K562 (cell line): ENCODE measurements around the gene HPSE2. TPM values are rescaled to one million over a fixed set of nuclear protein-coding genes. Genes with fewer than 3 reads are reported as not detected.

ENCODE experiments used
- ATAC-seq: fragments of 200-7000 bp; cut with Tn5 transposase; 3 replicates; pipeline ENCODE4 v1.9.1; 2020; ENCODE audit warnings: moderate library complexity
- BruUV-seq: library from RNA; stranded (reverse); fragments of 400-500 nt; replicated peaks from 2 replicates; lab custom pipeline; 2021; lab: Mats Ljungman, UMichigan
- CTCF ChIA-PET: fragments of 300-600 bp; formaldehyde crosslinking; extraction: SDS; loops from one replicate; lab custom pipeline; 2021; ENCODE audit warnings: low intra/inter-chr PET ratio; lab: Yijun Ruan, JAX
- POLR2A ChIA-PET: fragments of 300-600, 350-650 bp; sonication (Branson Sonifier 250); formaldehyde crosslinking; extraction: SDS; loops from one replicate; lab custom pipeline; 2021; ENCODE audit warnings: antibody characterized with exemption, inconsistent platforms; lab: Yijun Ruan, JAX
- DNase-seq, 4 experiments: peaks; one replicate each; pipeline versions ENCODE4 v3.0.0 to v3.0.0-alpha.2; 2011 to 2018; ENCODE audit warnings: low spot score in 3 of 4, mixed read lengths in 3 of 4; ENCODE audit errors: extremely low read depth in 1 of 4
- FAIRE-seq: peaks from 2 replicates; lab custom pipeline; 2011; peaks lifted over from hg19 to GRCh38; lab: Jason Lieb, UNC
- H2AFZ ChIP-seq: 2 replicates; pipeline ENCODE4 v1.6.0; 2011; ENCODE audit warnings: low read depth, low read length, control low read depth, inconsistent platforms
- H3K27ac ChIP-seq: fragments of 200-600 bp; 3 replicates; pipeline ENCODE4 v1.8.0; 2011; ENCODE audit warnings: low read depth, mild to moderate bottlenecking, control low read depth, inconsistent platforms, low read length, moderate library complexity, mixed read lengths; ENCODE audit errors: extremely low read depth
- H3K27me3 ChIP-seq, 2 experiments: fragments of 300-600 bp in 1 of 2; 2 replicates in 1 of 2; 3 replicates in 1 of 2; pipeline versions ENCODE4 v1.6.0 to v1.8.0; 2011; ENCODE audit warnings: inconsistent platforms in 2 of 2, low read length in 2 of 2, mild to moderate bottlenecking in 1 of 2, mixed read lengths in 1 of 2, moderate library complexity in 1 of 2; ENCODE audit not compliant: control insufficient read depth in 2 of 2, insufficient read depth in 2 of 2
- H3K36me3 ChIP-seq: fragments of 300-600 bp; 3 replicates; pipeline ENCODE4 v1.8.0; 2011; ENCODE audit warnings: mild to moderate bottlenecking, low read length, inconsistent platforms; ENCODE audit not compliant: control insufficient read depth, insufficient read depth
- H3K4me1 ChIP-seq, 2 experiments: fragments of 200-600 bp in 1 of 2; replicated peaks in 1 of 2; 2 replicates in 1 of 2; 3 replicates in 1 of 2; pipeline versions ENCODE4 v1.5.1 to v1.8.0; 2011; ENCODE audit warnings: inconsistent platforms in 2 of 2, low read length in 2 of 2, mild to moderate bottlenecking in 1 of 2, mixed read lengths in 1 of 2, moderate library complexity in 1 of 2; ENCODE audit not compliant: control insufficient read depth in 2 of 2, insufficient read depth in 2 of 2
- H3K4me2 ChIP-seq: 2 replicates; pipeline ENCODE4 v1.6.1; 2011; ENCODE audit warnings: low read length, control low read depth, inconsistent platforms, mixed read lengths; ENCODE audit not compliant: insufficient read depth
- H3K4me3 ChIP-seq: fragments of 200-600 bp; sonication (generic), shearing (Covaris generic); 2 replicates; pipeline ENCODE4 v1.5.1; 2016; ENCODE audit warnings: control low read depth, inconsistent platforms
- H3K79me2 ChIP-seq: fragments of 200-600 bp; 3 replicates; pipeline ENCODE4 v1.8.0; 2011; ENCODE audit warnings: low read length, inconsistent platforms; ENCODE audit not compliant: control insufficient read depth, insufficient read depth
- H3K9ac ChIP-seq, 2 experiments: 2 replicates each; pipeline versions ENCODE4 v1.6.0 to v1.6.1; 2011; ENCODE audit warnings: low read depth in 2 of 2, low read length in 2 of 2, control low read depth in 1 of 2, inconsistent platforms in 1 of 2, mild to moderate bottlenecking in 1 of 2, mixed read lengths in 1 of 2; ENCODE audit not compliant: insufficient read depth in 1 of 2
- H3K9me1 ChIP-seq: one replicate; pipeline ENCODE4 v1.6.0; 2011; ENCODE audit warnings: inconsistent platforms, mild to moderate bottlenecking, low read length, moderate library complexity; ENCODE audit not compliant: control insufficient read depth, insufficient read depth
- H3K9me3 ChIP-seq: replicated peaks from 2 replicates; pipeline ENCODE4 v1.5.1; 2011; ENCODE audit warnings: low read depth, low read length, inconsistent platforms; ENCODE audit not compliant: control insufficient read depth, insufficient read depth
- H4K20me1 ChIP-seq: replicated peaks from 2 replicates; pipeline ENCODE4 v1.6.1; 2011; ENCODE audit warnings: low read length, inconsistent platforms, mixed read lengths; ENCODE audit not compliant: control insufficient read depth, insufficient read depth
- ARID1B ChIP-seq: fragments of 450-650 bp; IDR thresholded peaks from 2 replicates; pipeline ENCODE4 v1.6.1; 2016; ENCODE audit warnings: antibody characterized with exemption, mild to moderate bottlenecking, inconsistent platforms
- CEBPG ChIP-seq, 3 experiments: fragments of 200-800 bp in 1 of 3; sonication (Bioruptor generic) in 1 of 3; sonication (generic) in 1 of 3; formaldehyde crosslinking in 1 of 3; IDR thresholded peaks in 2 of 3; conservative IDR thresholded peaks in 1 of 3; 2 replicates each; pipeline versions ENCODE4 v1.6.1 to v1.8.0; 2016 to 2022; ENCODE audit warnings: missing compliant biosample characterization in 2 of 3, missing genetic modification characterization in 2 of 3, mild to moderate bottlenecking in 1 of 3, missing genetic modification reagents in 1 of 3
- DPF2 ChIP-seq: fragments of 450-650 bp; IDR thresholded peaks from 2 replicates; pipeline ENCODE4 v1.6.1; 2016
- EP300 ChIP-seq: IDR thresholded peaks from 2 replicates; pipeline ENCODE4 v1.6.1; 2012; ENCODE audit warnings: low read length, improper control_type of control experiment
- ETV1 ChIP-seq: fragments of 450-650 bp; conservative IDR thresholded peaks from 2 replicates; pipeline ENCODE4 v1.6.1; 2016; ENCODE audit warnings: missing genetic modification characterization, control low read depth, low read depth, missing compliant biosample characterization
- GATA2 ChIP-seq: sonication (generic); formaldehyde crosslinking; IDR thresholded peaks from 2 replicates; pipeline ENCODE4 v1.4.0; 2020; ENCODE audit warnings: mild to moderate bottlenecking, missing genetic modification reagents
- HMG20B ChIP-seq: fragments of 250-450 bp; sonication (Bioruptor Pico); IDR thresholded peaks from 2 replicates; pipeline ENCODE4 v1.5.0; 2021; ENCODE audit warnings: mild to moderate bottlenecking
- JUNB ChIP-seq: fragments of 450-650 bp; formaldehyde crosslinking; conservative IDR thresholded peaks from 2 replicates; pipeline ENCODE4 v1.4.0; 2020; ENCODE audit warnings: mild to moderate bottlenecking
- KDM1A ChIP-seq, 2 experiments: fragments of 450-650 bp; IDR thresholded peaks; 2 replicates each; pipeline ENCODE4 v1.6.1; 2016; ENCODE audit warnings: mild to moderate bottlenecking in 2 of 2
- KLF16 ChIP-seq: IDR thresholded peaks from 2 replicates; pipeline ENCODE4 v1.6.1; 2016; ENCODE audit warnings: antibody characterized with exemption
- MEIS2 ChIP-seq: fragments of 450-650 bp; IDR thresholded peaks from 2 replicates; pipeline ENCODE4 v1.6.1; 2014; ENCODE audit warnings: mild to moderate bottlenecking; ENCODE audit not compliant: partially characterized antibody
- NCOA1 ChIP-seq: fragments of 450-650 bp; IDR thresholded peaks from 2 replicates; pipeline ENCODE4 v1.6.1; 2016; ENCODE audit warnings: low read depth
- NCOR1 ChIP-seq: fragments of 450-650 bp; IDR thresholded peaks from 2 replicates; pipeline ENCODE4 v1.6.1; 2016; ENCODE audit warnings: mild to moderate bottlenecking, moderate library complexity
- NFIC ChIP-seq: fragments of 450-650 bp; IDR thresholded peaks from 2 replicates; pipeline ENCODE4 v1.6.1; 2017; ENCODE audit warnings: mild to moderate bottlenecking, inconsistent platforms
- PHB2 ChIP-seq: fragments of 450-650 bp; IDR thresholded peaks from 2 replicates; pipeline ENCODE4 v1.6.1; 2017; ENCODE audit warnings: low read depth
- PHF8 ChIP-seq: fragments of 200-600 bp; sonication (generic); IDR thresholded peaks from 2 replicates; pipeline ENCODE4 v1.6.1; 2012; ENCODE audit warnings: mixed run types, mild to moderate bottlenecking, inconsistent platforms, low read length, moderate library complexity, borderline replicate concordance
- RCOR1 ChIP-seq, 2 experiments: IDR thresholded peaks; 2 replicates each; pipeline ENCODE4 v1.6.1; 2012; ENCODE audit warnings: low read depth in 2 of 2, low read length in 2 of 2, borderline replicate concordance in 1 of 2, improper control_type of control experiment in 1 of 2
- SMARCA4 ChIP-seq: fragments of 450-650 bp; IDR thresholded peaks from 2 replicates; pipeline ENCODE4 v1.6.1; 2016
- SMARCC2 ChIP-seq: fragments of 450-650 bp; IDR thresholded peaks from 2 replicates; pipeline ENCODE4 v1.6.1; 2017; ENCODE audit warnings: antibody characterized with exemption, moderate library complexity, mild to moderate bottlenecking, low read depth
- SMARCE1 ChIP-seq: fragments of 450-650 bp; IDR thresholded peaks from 2 replicates; pipeline ENCODE4 v1.7.1; 2016; ENCODE audit warnings: mild to moderate bottlenecking
- TAL1 ChIP-seq: fragments of 450-650 bp; IDR thresholded peaks from 2 replicates; pipeline ENCODE4 v1.6.1; 2016; ENCODE audit warnings: mild to moderate bottlenecking
- ZKSCAN8 ChIP-seq: fragments of 200-800 bp; sonication (Bioruptor generic); IDR thresholded peaks from 2 replicates; pipeline ENCODE4 v1.6.1; 2016; ENCODE audit warnings: missing genetic modification characterization, missing compliant biosample characterization
- ZNF766 ChIP-seq: fragments of 200-800 bp; sonication (Bioruptor generic); conservative IDR thresholded peaks from 2 replicates; pipeline ENCODE4 v1.6.1; 2016; ENCODE audit warnings: missing genetic modification characterization, missing compliant biosample characterization
- WGBS: fragments of 100-300 bp; shearing (Covaris generic); methylation state at CpG from one replicate; pipeline ENCODE4 v1.1.6; 2016; ENCODE audit warnings: low coverage, mixed read lengths; ENCODE audit not compliant: insufficient coverage; ENCODE audit errors: missing lambda C conversion rate; 5-methylcytosine and 5-hydroxymethylcytosine counted together
- in situ Hi-C: fragments of 300-500 bp; cut with MboI; formaldehyde crosslinking; loops from 4 replicates; pipeline ENCODE4 v1.15.0; 2018; ENCODE audit warnings: inconsistent platforms, mixed read lengths
- intact Hi-C: fragments of 100-400 bp; cut with micrococcal nuclease; formaldehyde crosslinking; loops from 2 replicates; pipeline ENCODE4 v1.14.2; 2022
- polyA plus RNA-seq, 8 experiments: library from polyadenylated mRNA; depleted of rRNA in 4 of 8; stranded (reverse) in 5 of 8; unstranded in 3 of 8; fragments of >200 nt; fragmentation: Nextera tagmentation in 2 of 8; fragmentation: Illumina TruSeq in 1 of 8; extraction: Ambion mirVana in 2 of 8; extraction: Trizol in 1 of 8; gene quantifications; 2 replicates each; pipeline versions ENCODE4 v1.2.1 to v1.2.3, GENCODE V29; 2011 to 2014; ENCODE audit warnings: inconsistent platforms in 1 of 8, missing spikeins in 1 of 8
- total RNA-seq, 7 experiments: library from RNA; depleted of rRNA in 6 of 7; stranded (reverse); fragments of >200 nt in 6 of 7; fragmentation: Illumina TruSeq in 2 of 7; extraction: Trizol in 2 of 7; gene quantifications; 2 replicates each; pipeline versions ENCODE4 v1.2.1 to v1.2.3, GENCODE V29; 2011 to 2021; ENCODE audit warnings: low replicate concordance in 1 of 7
- TF ChIP-seq, protein P1 (sequence below): fragments of 200-800 bp; sonication (Bioruptor generic); IDR thresholded peaks from 2 replicates; pipeline ENCODE4 v1.6.1; 2017; ENCODE audit warnings: missing genetic modification characterization, missing compliant biosample characterization

HPSE2 gene
- total and polyA plus RNA-seq, 9 of the 15 experiments (the other 6 are each of a cell fraction or from before 2014, with no cell fraction given) = 0.03 to 0.10 (median 0.04) TPM; not detected in 2

DNA sequence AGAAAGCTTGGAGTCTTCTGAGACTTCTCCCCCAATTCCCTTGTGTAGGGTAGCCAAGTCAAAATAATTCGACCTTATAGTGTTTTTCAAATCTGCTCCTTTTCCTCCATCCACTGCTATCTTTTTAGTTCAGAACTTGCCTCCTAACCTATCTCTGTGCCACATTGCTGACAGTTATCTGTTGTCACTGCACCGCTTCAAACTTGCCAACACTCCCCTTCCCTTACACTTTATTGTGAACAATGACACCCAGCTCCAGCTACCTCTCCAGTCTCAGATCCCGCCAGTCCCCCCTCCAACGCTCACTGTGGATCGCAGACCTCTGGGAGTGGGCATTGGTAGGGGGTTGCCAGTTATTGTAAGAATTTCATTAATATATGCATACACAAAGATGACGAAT lies 772.6 kb downstream of the HPSE2 start:
- Histone ChIP-seq H3K4me2 (peak overlapping the region; percentile 54), H3K27ac (peak overlapping the region; percentile 72), H4K20me1 (no peaks in the 10 kb centered on the region), H3K4me3 (no peak overlapping the region), H3K9me1 (no peaks in the 10 kb centered on the region), H3K9me3 (no peaks in the 10 kb centered on the region), H2AFZ (peak overlapping the region; percentile 47; the same call in 1 of the 2 replicates), H3K36me3 (no peaks in the 10 kb centered on the region), H3K9ac (peak overlapping the region in 1 of 2 experiments; percentile 39; a peak in 1 of 4 replicates), H3K4me1 (peaks cover 52 to 75% of the 10 kb centered on the region in 2 experiments), H3K79me2 (no peaks in the 10 kb centered on the region), H3K27me3 (no peaks in the 10 kb centered on the region)
- CTCF ChIA-PET = no interaction called here
- no TSS peak for BruUV-seq
- FAIRE-seq = peak; percentile 60
- 7% methylated on average over 5 of the region's 6 CpGs for WGBS
- ATAC-seq = no peak
- DNase-seq = peak; percentile 34 to 73 (median 43)
- POLR2A ChIA-PET = interaction anchor here (0.7 to 0.9 kb wide), 2 partner anchors 17 to 192 kb away, joined by 3 read pairs; no protein-coding TSS in a partner anchor
- intact Hi-C loops = loop anchor here (10.0 kb wide), 2 partner anchors 282 to 452 kb away; no protein-coding TSS in a partner anchor
- in situ Hi-C loops = loop anchor here (10.0 kb wide), 1 partner anchor 582 kb away; no protein-coding TSS in a partner anchor
- TF ChIP-seq EP300 = peak; percentile 88
- TF ChIP-seq NCOR1 = peak; percentile 90
- TF ChIP-seq RCOR1 (IDR thresholded peaks at IDR 0.05; ENCODE audit: borderline replicate concordance in 1 of 2, low read depth in 2 of 2, low read length in 2 of 2) = peak in 1 of 2 experiments; percentile 82; a peak in 2 of 4 replicates
- peak; percentile 85 for TF ChIP-seq KLF16
- TF ChIP-seq TAL1 = peak; percentile 92
- TF ChIP-seq CEBPG (CRISPR knock-in tag; IDR thresholded peaks at IDR 0.05) = no peak
- no peak for TF ChIP-seq CEBPG (tag; conservative IDR thresholded peaks at IDR 0.05 in 1 of 2, IDR thresholded peaks at IDR 0.05 in 1 of 2)
- TF ChIP-seq PHB2 = peak; percentile 68; the same call in 1 of the 2 replicates
- TF ChIP-seq NFIC = peak; percentile 84
- TF ChIP-seq NCOA1 = peak; percentile 55; the same call in 1 of the 2 replicates
- TF ChIP-seq ARID1B = peak; percentile 96
- peak; percentile 53 to 57; a peak in 2 of 4 replicates for TF ChIP-seq KDM1A (IDR thresholded peaks at IDR 0.05)
- TF ChIP-seq, protein P1, sequence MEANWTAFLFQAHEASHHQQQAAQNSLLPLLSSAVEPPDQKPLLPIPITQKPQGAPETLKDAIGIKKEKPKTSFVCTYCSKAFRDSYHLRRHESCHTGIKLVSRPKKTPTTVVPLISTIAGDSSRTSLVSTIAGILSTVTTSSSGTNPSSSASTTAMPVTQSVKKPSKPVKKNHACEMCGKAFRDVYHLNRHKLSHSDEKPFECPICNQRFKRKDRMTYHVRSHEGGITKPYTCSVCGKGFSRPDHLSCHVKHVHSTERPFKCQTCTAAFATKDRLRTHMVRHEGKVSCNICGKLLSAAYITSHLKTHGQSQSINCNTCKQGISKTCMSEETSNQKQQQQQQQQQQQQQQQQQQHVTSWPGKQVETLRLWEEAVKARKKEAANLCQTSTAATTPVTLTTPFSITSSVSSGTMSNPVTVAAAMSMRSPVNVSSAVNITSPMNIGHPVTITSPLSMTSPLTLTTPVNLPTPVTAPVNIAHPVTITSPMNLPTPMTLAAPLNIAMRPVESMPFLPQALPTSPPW (CRISPR knock-in tag) = peak; percentile 27; the same call in 1 of the 2 replicates
- peak; percentile 42; the same call in 1 of the 2 replicates for TF ChIP-seq GATA2 (CRISPR knock-in tag)
- peak; percentile 62; the same call in 1 of the 2 replicates for TF ChIP-seq SMARCE1
- TF ChIP-seq ZNF766 = 0 out of 2 replicates have a peak, but pooled peaks have one; percentile 36
- TF ChIP-seq MEIS2 = peak; percentile 58
- peak; percentile 84 for TF ChIP-seq SMARCA4
- peak; percentile 48; the same call in 1 of the 2 replicates for TF ChIP-seq SMARCC2
- TF ChIP-seq ZKSCAN8 (CRISPR knock-in tag) = 0 out of 2 replicates have a peak, but pooled peaks have one; percentile 17
- TF ChIP-seq HMG20B (CRISPR knock-in tag) = no peak
- TF ChIP-seq JUNB (CRISPR knock-in tag) = no peak
- TF ChIP-seq DPF2 = peak; percentile 89
- no peak for TF ChIP-seq ETV1 (tag)
- no peak for TF ChIP-seq PHF8
